Osteocyte (in vitro differentiated cells): ENCODE data around the gene CLPTM1L. TPM values are rescaled to one million over a fixed set of nuclear protein-coding genes. Genes with fewer than 3 reads are reported as not detected.

ENCODE experiments used
- DNase-seq: peaks from one replicate; pipeline ENCODE4 v3.0.0; 2021; ENCODE audit warnings: mixed read lengths; ENCODE audit not compliant: unreplicated experiment; ENCODE audit errors: extremely low spot score
- H3K27ac Mint-ChIP-seq: one replicate; pipeline ENCODE4 v1.8.0; 2021; ENCODE audit warnings: mild to moderate bottlenecking, mixed read lengths; ENCODE audit not compliant: unreplicated experiment
- H3K27me3 Mint-ChIP-seq: one replicate; pipeline ENCODE4 v1.8.0; 2021; ENCODE audit warnings: mixed read lengths; ENCODE audit not compliant: unreplicated experiment
- H3K36me3 Mint-ChIP-seq: one replicate; pipeline ENCODE4 v1.8.0; 2021; ENCODE audit warnings: mixed read lengths; ENCODE audit not compliant: unreplicated experiment
- H3K4me1 Mint-ChIP-seq: one replicate; pipeline ENCODE4 v1.8.0; 2021; ENCODE audit warnings: mixed read lengths; ENCODE audit not compliant: unreplicated experiment
- H3K4me3 Mint-ChIP-seq: one replicate; pipeline ENCODE4 v1.8.0; 2021; ENCODE audit warnings: mild to moderate bottlenecking, moderate library complexity, mixed read lengths; ENCODE audit not compliant: unreplicated experiment
- H3K9me3 Mint-ChIP-seq: one replicate; pipeline ENCODE4 v1.8.0; 2021; ENCODE audit warnings: mixed read lengths; ENCODE audit not compliant: unreplicated experiment
- CTCF ChIP-seq: fragments of 200-600 bp; sonication (generic); IDR thresholded peaks from 2 replicates; pipeline ENCODE4 v1.5.0; 2021; ENCODE audit warnings: antibody characterized with exemption, mild to moderate bottlenecking, moderate library complexity
- total RNA-seq: library from RNA; stranded (reverse); gene quantifications from 2 replicates; pipeline ENCODE4 v1.2.1, GENCODE V29; 2021

Gene CLPTM1L
- total RNA-seq, 1 donor from 2014 or later = 93.1 TPM

GRCh38 chr5:1322955-1323802, 21.7 kb downstream of the CLPTM1L start:
- Mint-ChIP-seq H3K4me1 (peaks cover 16% of the 10 kb centered on the region), H3K9me3 (no peaks in the 10 kb centered on the region), H3K36me3 (peaks cover 40% of the 10 kb centered on the region), H3K27me3 (no peaks in the 10 kb centered on the region), H3K27ac (no peak overlapping the region), H3K4me3 (no peak overlapping the region)
- TF ChIP-seq CTCF = no peak
- no peak for DNase-seq

- Mint-ChIP-seq H3K4me1 (peaks cover 10% of the 10 kb centered on the region), H3K9me3 (no peaks in the 10 kb centered on the region), H3K27me3 (no peaks in the 10 kb centered on the region), H3K36me3 (peaks cover 46% of the 10 kb centered on the region), H3K27ac (no peak overlapping the region), H3K4me3 (no peak overlapping the region)
- TF ChIP-seq CTCF = no peak
- DNase-seq = no peak
These were observed 22.6 kb downstream of the CLPTM1L start for GRCh38 chr5:1322036-1322900.

- no peaks in the 10 kb centered on the region for H3K9me3 Mint-ChIP-seq
- H3K4me3 Mint-ChIP-seq = no peak overlapping the region
- DNase-seq = no peak
- no peaks in the 10 kb centered on the region for H3K27me3 Mint-ChIP-seq
- no peak overlapping the region for H3K27ac Mint-ChIP-seq
- peaks cover 4% of the 10 kb centered on the region for H3K4me1 Mint-ChIP-seq
- H3K36me3 Mint-ChIP-seq = peaks cover 51% of the 10 kb centered on the region
- TF ChIP-seq CTCF = no peak
These were observed 23.3 kb downstream of the CLPTM1L start for GRCh38 chr5:1321576-1321975.

GRCh38 chr5:1320436-1321344, 24.2 kb downstream of the CLPTM1L start:
- Mint-ChIP-seq H3K4me3 (no peak overlapping the region), H3K27me3 (no peaks in the 10 kb centered on the region), H3K9me3 (no peaks in the 10 kb centered on the region), H3K27ac (no peak overlapping the region), H3K36me3 (peaks cover 44% of the 10 kb centered on the region), H3K4me1 (no peaks in the 10 kb centered on the region)
- DNase-seq = no peak
- no peak for TF ChIP-seq CTCF
